ENCODE measurements around the gene SYTL3. TPM values are rescaled to one million over a fixed set of nuclear protein-coding genes. Genes with fewer than 3 reads are reported as not detected.

Gene SYTL3
- polyA plus RNA-seq, 1 donor: 10.5 TPM

GRCh38 chr6:158762787-158763433 lies 113.1 kb downstream of the SYTL3 start:
- DNase-seq: no peak

- DNase-seq: no peak
Observed at GRCh38 chr6:158763434-158764182, 113.8 kb downstream of the SYTL3 start.

GRCh38 chr6:158764183-158764849 lies 114.5 kb downstream of the SYTL3 start:
- no peak for DNase-seq

- no peak for DNase-seq
Observed at GRCh38 chr6:158764926-158765325, 115.1 kb downstream of the SYTL3 start.

- no peak for DNase-seq
Observed at GRCh38 chr6:158765499-158766068, 115.7 kb downstream of the SYTL3 start.

GRCh38 chr6:158766621-158767455 lies 117.0 kb downstream of the SYTL3 start:
- no peak for DNase-seq

- DNase-seq: no peak
Observed at GRCh38 chr6:158767709-158768108, 117.9 kb downstream of the SYTL3 start.

- DNase-seq: no peak
Observed at GRCh38 chr6:158768436-158768835, 118.6 kb downstream of the SYTL3 start.

GRCh38 chr6:158769234-158769770 lies 119.4 kb downstream of the SYTL3 start:
- no peak for DNase-seq

GRCh38 chr6:158769771-158770432 lies 120.0 kb downstream of the SYTL3 start:
- DNase-seq: peak; percentile 45

GRCh38 chr6:158770533-158771330 lies 120.9 kb downstream of the SYTL3 start:
- no peak for DNase-seq

GRCh38 chr6:158771399-158772152 lies 121.7 kb downstream of the SYTL3 start:
- no peak for DNase-seq

- DNase-seq: no peak
Observed at GRCh38 chr6:158772172-158772571, 122.3 kb downstream of the SYTL3 start.

- DNase-seq: no peak
Observed at GRCh38 chr6:158772851-158773371, 123.1 kb downstream of the SYTL3 start.

- DNase-seq: no peak
Observed at GRCh38 chr6:158773581-158774449, 124.0 kb downstream of the SYTL3 start.

GRCh38 chr6:158774717-158775449 lies 125.0 kb downstream of the SYTL3 start:
- DNase-seq: no peak

GRCh38 chr6:158775832-158776231 lies 126.0 kb downstream of the SYTL3 start:
- no peak for DNase-seq

GRCh38 chr6:158776737-158777136 lies 126.9 kb downstream of the SYTL3 start:
- no peak for DNase-seq
